Measurements from ENCODE around the gene PIEZO2. TPM values are rescaled to one million over a fixed set of nuclear protein-coding genes. Genes with fewer than 3 reads are reported as not detected.

The PIEZO2 gene
- total RNA-seq, 1 experiment from 2014 or later = 10.7 TPM

DNA sequence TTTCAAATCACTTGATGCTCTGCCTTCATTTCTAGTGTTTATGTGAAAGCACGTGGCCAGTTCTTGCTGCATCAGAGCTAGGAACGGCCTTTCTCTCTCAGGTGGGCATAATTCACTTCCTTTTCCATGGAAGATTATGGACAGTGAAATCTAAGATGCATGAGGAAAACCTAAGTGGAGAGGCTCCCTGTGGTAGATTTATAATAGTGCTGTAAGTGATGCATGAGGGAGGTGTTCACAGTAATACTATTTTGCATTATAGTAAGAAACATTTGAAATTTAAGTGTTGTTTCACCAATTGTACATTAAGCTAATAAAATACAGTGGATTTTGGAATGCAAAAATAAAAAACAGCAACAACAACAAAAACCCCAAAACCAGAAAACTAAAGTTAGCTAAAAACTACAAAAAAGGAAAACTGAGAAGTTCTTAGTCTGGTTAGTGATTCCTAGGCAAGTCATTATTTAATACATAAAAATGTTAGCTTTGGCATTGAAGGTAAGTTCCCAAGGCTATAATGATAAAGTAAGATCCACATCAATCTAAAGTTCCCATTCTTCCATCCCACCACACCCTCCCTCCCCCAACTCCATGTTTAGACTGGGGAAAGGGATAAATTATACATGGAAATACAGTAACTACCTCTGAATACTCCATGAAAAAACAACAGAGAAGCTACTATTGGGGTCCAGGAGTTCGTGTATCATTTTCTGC lies 469.7 kb downstream of the PIEZO2 start (continued):
- TF ChIP-seq MLX (CRISPR knock-in tag; IDR thresholded peaks at IDR 0.05) (no peak), ARID4B (CRISPR knock-in tag; IDR thresholded peaks at IDR 0.05; ENCODE audit: borderline replicate concordance) (no peak), FOXJ3 (CRISPR knock-in tag; IDR thresholded peaks at IDR 0.05; ENCODE audit: borderline replicate concordance) (no peak), ZNF416 (CRISPR knock-in tag; IDR thresholded peaks at IDR 0.05) (no peak), ATF1 (CRISPR knock-in tag; IDR thresholded peaks at IDR 0.05) (no peak), ZNF425 (CRISPR knock-in tag; conservative IDR thresholded peaks at IDR 0.05) (no peak)

DNA sequence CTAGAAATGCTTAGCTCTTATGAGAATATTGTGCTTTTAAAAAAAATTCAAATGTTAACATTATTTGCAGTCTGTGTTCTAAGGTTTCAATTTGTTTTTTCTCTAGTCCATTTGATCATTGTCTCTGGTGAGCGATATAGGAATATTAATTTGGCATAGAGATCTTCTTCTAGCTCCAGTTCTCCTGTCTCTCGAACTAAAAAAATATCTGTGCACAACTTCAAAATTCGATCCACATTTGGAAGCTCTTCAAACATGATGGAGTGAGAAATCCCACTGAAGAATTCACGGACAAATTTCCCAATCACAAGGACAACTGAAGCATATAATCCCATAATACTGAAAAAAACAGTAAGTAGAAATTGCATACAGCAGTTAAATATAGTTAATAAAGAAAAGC lies 477.9 kb downstream of the PIEZO2 start:
- ChIA-PET POLR2A (no interaction called here), CTCF (interaction anchor here (1.3 kb wide), 1 partner anchor 111 kb away, joined by 7 read pairs; no protein-coding TSS in a partner anchor)
- Mint-ChIP-seq H3K27ac (no peak overlapping the region), H3K9me3 (peaks cover 9% of the 10 kb centered on the region; the same call in 1 of the 2 replicates), H3K4me3 (no peak overlapping the region), H3K36me3 (no peaks in the 10 kb centered on the region; the same call in 1 of the 2 replicates), H3K27me3 (ENCODE audit: low read depth) (no peaks in the 10 kb centered on the region), H3K4me1 (no peaks in the 10 kb centered on the region)
- ATAC-seq (no peak), DNase-seq (ENCODE audit: low spot score) (no peak)
- TF ChIP-seq SP1 (CRISPR knock-in tag; conservative IDR thresholded peaks at IDR 0.05) (no peak), OVOL2 (CRISPR knock-in tag; IDR thresholded peaks at IDR 0.05; ENCODE audit: borderline replicate concordance) (no peak), ZNF423 (CRISPR knock-in tag; IDR thresholded peaks at IDR 0.05) (no peak), NFYB (CRISPR knock-in tag; conservative IDR thresholded peaks at IDR 0.05; ENCODE audit: low read depth) (no peak), CBFB (CRISPR knock-in tag; IDR thresholded peaks at IDR 0.05; ENCODE audit: low read depth) (no peak), ZNF263 (CRISPR knock-in tag; IDR thresholded peaks at IDR 0.05; ENCODE audit: low read depth) (no peak), ATF1 (CRISPR knock-in tag; IDR thresholded peaks at IDR 0.05) (no peak), MYBL2 (CRISPR knock-in tag; IDR thresholded peaks at IDR 0.05) (no peak), ZNF396 (CRISPR knock-in tag; IDR thresholded peaks at IDR 0.05; ENCODE audit: borderline replicate concordance) (no peak), JAZF1 (CRISPR knock-in tag; IDR thresholded peaks at IDR 0.05) (no peak), FOXJ3 (CRISPR knock-in tag; IDR thresholded peaks at IDR 0.05; ENCODE audit: borderline replicate concordance) (no peak), IRF2 (CRISPR knock-in tag; IDR thresholded peaks at IDR 0.05; ENCODE audit: borderline replicate concordance, low read depth) (no peak), NR3C1 (CRISPR knock-in tag; conservative IDR thresholded peaks at IDR 0.05; ENCODE audit: low read depth) (no peak), ZSCAN18 (CRISPR knock-in tag; IDR thresholded peaks at IDR 0.05) (no peak), CREM (CRISPR knock-in tag; IDR thresholded peaks at IDR 0.05) (no peak)
- TF ChIP-seq, protein P1, sequence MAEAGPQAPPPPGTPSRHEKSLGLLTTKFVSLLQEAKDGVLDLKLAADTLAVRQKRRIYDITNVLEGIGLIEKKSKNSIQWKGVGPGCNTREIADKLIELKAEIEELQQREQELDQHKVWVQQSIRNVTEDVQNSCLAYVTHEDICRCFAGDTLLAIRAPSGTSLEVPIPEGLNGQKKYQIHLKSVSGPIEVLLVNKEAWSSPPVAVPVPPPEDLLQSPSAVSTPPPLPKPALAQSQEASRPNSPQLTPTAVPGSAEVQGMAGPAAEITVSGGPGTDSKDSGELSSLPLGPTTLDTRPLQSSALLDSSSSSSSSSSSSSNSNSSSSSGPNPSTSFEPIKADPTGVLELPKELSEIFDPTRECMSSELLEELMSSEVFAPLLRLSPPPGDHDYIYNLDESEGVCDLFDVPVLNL (CRISPR knock-in tag; IDR thresholded peaks at IDR 0.05; ENCODE audit: borderline replicate concordance, low read depth) = no peak
- TF ChIP-seq, protein P2, sequence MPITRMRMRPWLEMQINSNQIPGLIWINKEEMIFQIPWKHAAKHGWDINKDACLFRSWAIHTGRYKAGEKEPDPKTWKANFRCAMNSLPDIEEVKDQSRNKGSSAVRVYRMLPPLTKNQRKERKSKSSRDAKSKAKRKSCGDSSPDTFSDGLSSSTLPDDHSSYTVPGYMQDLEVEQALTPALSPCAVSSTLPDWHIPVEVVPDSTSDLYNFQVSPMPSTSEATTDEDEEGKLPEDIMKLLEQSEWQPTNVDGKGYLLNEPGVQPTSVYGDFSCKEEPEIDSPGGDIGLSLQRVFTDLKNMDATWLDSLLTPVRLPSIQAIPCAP (CRISPR knock-in tag; IDR thresholded peaks at IDR 0.05) = no peak
